SK-N-SH (cell line): ENCODE results near the gene SCARB1. TPM values are rescaled to one million over a fixed set of nuclear protein-coding genes. Genes with fewer than 3 reads are reported as not detected.

Source experiments
- CTCF ChIA-PET: fragments of 300-600, 350-600 bp; formaldehyde crosslinking; extraction: SDS; loops from one replicate; lab custom pipeline; 2021; lab: Yijun Ruan, JAX
- POLR2A ChIA-PET: fragments of 350-600 bp; sonication (Branson Sonifier 250); formaldehyde crosslinking; extraction: SDS; loops from one replicate; lab custom pipeline; 2020; ENCODE audit warnings: antibody characterized with exemption, inconsistent platforms; lab: Yijun Ruan, JAX
- DNase-seq: peaks from one replicate; pipeline ENCODE4 v3.0.0; 2012
- H2AFZ ChIP-seq: fragments of 200-600 bp; sonication (generic); 2 replicates; pipeline ENCODE4 v1.8.1; 2016; ENCODE audit warnings: antibody characterized with exemption, mild to moderate bottlenecking, low read depth
- H3F3A ChIP-seq: fragments of 200-600 bp; sonication (generic); replicated peaks from 2 replicates; pipeline ENCODE3; 2016; ENCODE audit warnings: antibody characterized with exemption, mild to moderate bottlenecking; ENCODE audit not compliant: insufficient read depth
- H3K27ac ChIP-seq, 2 experiments: fragments of 200-500 bp in 1 of 2; fragments of 200-600 bp in 1 of 2; sonication (Bioruptor generic) in 1 of 2; sonication (generic), shearing (Covaris generic) in 1 of 2; 2 replicates each; pipeline versions ENCODE4 v1.5.1 to v1.6.1; 2014 to 2016; ENCODE audit warnings: low read depth in 2 of 2, inconsistent platforms in 1 of 2, low read length in 1 of 2, mild to moderate bottlenecking in 1 of 2, mixed read lengths in 1 of 2
- H3K27me3 ChIP-seq: fragments of 200-600 bp; sonication (generic), shearing (Covaris generic); 2 replicates; pipeline ENCODE4 v1.6.1; 2016; ENCODE audit warnings: mixed run types; ENCODE audit not compliant: insufficient read depth
- H3K36me3 ChIP-seq, 2 experiments: fragments of 200-500 bp in 1 of 2; fragments of 200-600 bp in 1 of 2; sonication (Bioruptor generic) in 1 of 2; sonication (generic) in 1 of 2; replicated peaks in 1 of 2; 2 replicates each; pipeline versions ENCODE3 to v1.5.1; 2014 to 2016; ENCODE audit warnings: low read length in 1 of 2, mild to moderate bottlenecking in 1 of 2; ENCODE audit not compliant: insufficient read depth in 2 of 2, control insufficient read depth in 1 of 2
- H3K4me1 ChIP-seq, 2 experiments: fragments of 200-500 bp in 1 of 2; fragments of 200-600 bp in 1 of 2; sonication (Bioruptor generic) in 1 of 2; sonication (generic), shearing (Covaris generic) in 1 of 2; 2 replicates each; pipeline versions ENCODE4 v1.5.1 to v1.6.1; 2014 to 2016; ENCODE audit warnings: low read depth in 1 of 2, low read length in 1 of 2, mixed run types in 1 of 2; ENCODE audit not compliant: insufficient read depth in 2 of 2, control insufficient read depth in 1 of 2
- H3K4me2 ChIP-seq: fragments of 200-600 bp; sonication (generic), shearing (Covaris generic); 2 replicates; pipeline ENCODE4 v1.6.1; 2017; ENCODE audit warnings: mixed run types
- H3K4me3 ChIP-seq, 2 experiments: fragments of 200-500 bp in 1 of 2; fragments of 200-600 bp in 1 of 2; sonication (Bioruptor generic) in 1 of 2; sonication (generic), shearing (Covaris generic) in 1 of 2; 2 replicates each; pipeline versions ENCODE4 v1.5.1 to v1.8.1; 2014 to 2016; ENCODE audit warnings: low read depth in 2 of 2, inconsistent platforms in 1 of 2, low read length in 1 of 2, mild to moderate bottlenecking in 1 of 2, mixed read lengths in 1 of 2, moderate library complexity in 1 of 2
- H3K79me2 ChIP-seq: fragments of 200-600 bp; sonication (generic); 2 replicates; pipeline ENCODE4 v1.8.1; 2017; ENCODE audit warnings: mild to moderate bottlenecking; ENCODE audit not compliant: insufficient read depth
- H3K9ac ChIP-seq: fragments of 200-600 bp; sonication (generic); 2 replicates; pipeline ENCODE4 v1.6.1; 2017; ENCODE audit warnings: mixed run types
- H3K9me2 ChIP-seq: fragments of 200-600 bp; sonication (generic); 2 replicates; pipeline ENCODE4 v1.6.1; 2017; ENCODE audit warnings: mixed run types
- H3K9me3 ChIP-seq: fragments of 200-600 bp; sonication (generic); 2 replicates; pipeline ENCODE4 v1.6.1; 2017; ENCODE audit warnings: mixed run types, mild to moderate bottlenecking, moderate library complexity
- H4K20me1 ChIP-seq: fragments of 200-600 bp; sonication (generic); 2 replicates; pipeline ENCODE4 v1.6.1; 2017; ENCODE audit warnings: mild to moderate bottlenecking, mixed run types; ENCODE audit not compliant: insufficient read depth
- CHD2 ChIP-seq: fragments of 150-350 bp; IDR thresholded peaks from 2 replicates; pipeline ENCODE4 v1.6.1; 2018; ENCODE audit warnings: low read length; ENCODE audit not compliant: partially characterized antibody
- ELF1 ChIP-seq: IDR thresholded peaks from 2 replicates; pipeline ENCODE4 v1.4.0; 2012
- EZH2phosphoT487 ChIP-seq: fragments of 200-600 bp; sonication (generic); IDR thresholded peaks from 2 replicates; pipeline ENCODE4 v1.6.1; 2017; ENCODE audit warnings: low read depth, mixed run types, mild to moderate bottlenecking, antibody characterized with exemption, moderate library complexity, borderline replicate concordance
- FOSL2 ChIP-seq: IDR thresholded peaks from 2 replicates; pipeline ENCODE4 v1.4.0; 2012; ENCODE audit warnings: low read depth, mild to moderate bottlenecking, moderate library complexity, borderline replicate concordance
- GABPA ChIP-seq: IDR thresholded peaks from 2 replicates; pipeline ENCODE4 v1.4.0; 2012; ENCODE audit warnings: low read depth, mild to moderate bottlenecking
- JUND ChIP-seq: IDR thresholded peaks from 2 replicates; pipeline ENCODE4 v1.4.0; 2012
- MEF2A ChIP-seq: IDR thresholded peaks from 2 replicates; pipeline ENCODE4 v1.4.0; 2012; ENCODE audit warnings: low read depth, borderline replicate concordance
- MXI1 ChIP-seq: IDR thresholded peaks from 2 replicates; pipeline ENCODE4 v1.6.1; 2012; ENCODE audit warnings: mild to moderate bottlenecking, low read depth, low read length, improper control_type of control experiment
- NFIC ChIP-seq: IDR thresholded peaks from 2 replicates; pipeline ENCODE4 v1.4.0; 2012; ENCODE audit warnings: borderline replicate concordance
- RCOR1 ChIP-seq: fragments of 150-350 bp; IDR thresholded peaks from 2 replicates; pipeline ENCODE4 v1.6.1; 2017; ENCODE audit warnings: antibody characterized with exemption, low read length
- RFX5 ChIP-seq: IDR thresholded peaks from 2 replicates; pipeline ENCODE4 v1.6.1; 2012; ENCODE audit warnings: mild to moderate bottlenecking, improper control_type of control experiment, low read length
- RXRA ChIP-seq: IDR thresholded peaks from 2 replicates; pipeline ENCODE4 v1.4.0; 2012; ENCODE audit warnings: low read depth, mild to moderate bottlenecking, borderline replicate concordance
- TAF1 ChIP-seq: IDR thresholded peaks from 2 replicates; pipeline ENCODE4 v1.6.1; 2012; ENCODE audit warnings: low read depth, mild to moderate bottlenecking, low read length, moderate library complexity, borderline replicate concordance
- TCF12 ChIP-seq: IDR thresholded peaks from 2 replicates; pipeline ENCODE4 v1.4.0; 2012
- WGBS: methylation state at CpG from one replicate; pipeline ENCODE4 v1.1.6; 2017; ENCODE audit warnings: low lambda C conversion rate; 5-methylcytosine and 5-hydroxymethylcytosine counted together
- polyA plus RNA-seq, 3 experiments: library from polyadenylated mRNA; depleted of rRNA; stranded (reverse); fragments of >200 nt; gene quantifications; 2 replicates each; pipeline ENCODE4 v1.2.3, GENCODE V29; 2012
- TF ChIP-seq, protein P1 (sequence below): IDR thresholded peaks from 2 replicates; pipeline ENCODE4 v1.6.1; 2012; ENCODE audit warnings: mild to moderate bottlenecking, low read depth, low read length, moderate library complexity
- TF ChIP-seq, protein P2 (sequence below): fragments of 150-350 bp; IDR thresholded peaks from 2 replicates; pipeline ENCODE4 v1.6.1; 2016; ENCODE audit warnings: mild to moderate bottlenecking, low read depth, low read length
- TF ChIP-seq, protein P3 (sequence below): IDR thresholded peaks from 2 replicates; pipeline ENCODE4 v1.4.0; 2012; ENCODE audit warnings: low read depth, borderline replicate concordance
- TF ChIP-seq, protein P4 (sequence below): fragments of 150-350 bp; IDR thresholded peaks from 2 replicates; pipeline ENCODE4 v1.6.1; 2017; ENCODE audit warnings: antibody characterized with exemption, low read length, low read depth, borderline replicate concordance
- TF ChIP-seq, protein P5 (sequence below): IDR thresholded peaks from 2 replicates; pipeline ENCODE4 v1.4.0; 2012; ENCODE audit warnings: low read depth, borderline replicate concordance
- TF ChIP-seq, protein P6 (sequence below): IDR thresholded peaks from 2 replicates; pipeline ENCODE4 v1.4.0; 2012; ENCODE audit warnings: low read depth

The SCARB1 gene
- polyA plus RNA-seq, 1 of the 3 experiments (the other 2 are of a cell fraction), result 33.0 TPM

DNA sequence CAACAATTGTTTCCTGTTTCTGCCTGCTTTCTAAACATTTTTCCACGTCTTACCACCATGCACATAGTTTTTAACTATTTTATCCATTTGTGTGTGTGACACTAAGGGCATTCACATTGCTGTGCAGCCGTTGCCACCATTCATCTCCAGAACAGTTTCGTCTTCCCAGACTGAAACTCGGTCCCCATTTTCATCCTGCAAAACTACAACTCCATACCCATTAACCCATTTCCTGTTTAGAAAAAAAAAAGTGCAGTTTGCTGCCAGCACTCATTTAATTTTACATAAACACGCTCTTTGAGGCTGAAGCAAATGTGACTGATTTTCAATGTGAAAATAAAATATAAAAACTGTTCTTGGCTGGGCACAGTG lies 35.2 kb upstream of the SCARB1 start:
- peaks cover 0 to 6% of the 10 kb centered on the region in 2 experiments; a peak in 1 of 4 replicates for H3K4me1 ChIP-seq
- ChIA-PET POLR2A (no interaction called here), CTCF (interaction anchor here (0.8 to 2.1 kb wide), 2 partner anchors 42 to 57 kb away, joined by 3 to 9 read pairs; no protein-coding TSS in a partner anchor)
- no peaks in the 10 kb centered on the region for H3K79me2 ChIP-seq
- TF ChIP-seq, protein P1, sequence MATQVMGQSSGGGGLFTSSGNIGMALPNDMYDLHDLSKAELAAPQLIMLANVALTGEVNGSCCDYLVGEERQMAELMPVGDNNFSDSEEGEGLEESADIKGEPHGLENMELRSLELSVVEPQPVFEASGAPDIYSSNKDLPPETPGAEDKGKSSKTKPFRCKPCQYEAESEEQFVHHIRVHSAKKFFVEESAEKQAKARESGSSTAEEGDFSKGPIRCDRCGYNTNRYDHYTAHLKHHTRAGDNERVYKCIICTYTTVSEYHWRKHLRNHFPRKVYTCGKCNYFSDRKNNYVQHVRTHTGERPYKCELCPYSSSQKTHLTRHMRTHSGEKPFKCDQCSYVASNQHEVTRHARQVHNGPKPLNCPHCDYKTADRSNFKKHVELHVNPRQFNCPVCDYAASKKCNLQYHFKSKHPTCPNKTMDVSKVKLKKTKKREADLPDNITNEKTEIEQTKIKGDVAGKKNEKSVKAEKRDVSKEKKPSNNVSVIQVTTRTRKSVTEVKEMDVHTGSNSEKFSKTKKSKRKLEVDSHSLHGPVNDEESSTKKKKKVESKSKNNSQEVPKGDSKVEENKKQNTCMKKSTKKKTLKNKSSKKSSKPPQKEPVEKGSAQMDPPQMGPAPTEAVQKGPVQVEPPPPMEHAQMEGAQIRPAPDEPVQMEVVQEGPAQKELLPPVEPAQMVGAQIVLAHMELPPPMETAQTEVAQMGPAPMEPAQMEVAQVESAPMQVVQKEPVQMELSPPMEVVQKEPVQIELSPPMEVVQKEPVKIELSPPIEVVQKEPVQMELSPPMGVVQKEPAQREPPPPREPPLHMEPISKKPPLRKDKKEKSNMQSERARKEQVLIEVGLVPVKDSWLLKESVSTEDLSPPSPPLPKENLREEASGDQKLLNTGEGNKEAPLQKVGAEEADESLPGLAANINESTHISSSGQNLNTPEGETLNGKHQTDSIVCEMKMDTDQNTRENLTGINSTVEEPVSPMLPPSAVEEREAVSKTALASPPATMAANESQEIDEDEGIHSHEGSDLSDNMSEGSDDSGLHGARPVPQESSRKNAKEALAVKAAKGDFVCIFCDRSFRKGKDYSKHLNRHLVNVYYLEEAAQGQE, result no peak
- TF ChIP-seq, protein P2, sequence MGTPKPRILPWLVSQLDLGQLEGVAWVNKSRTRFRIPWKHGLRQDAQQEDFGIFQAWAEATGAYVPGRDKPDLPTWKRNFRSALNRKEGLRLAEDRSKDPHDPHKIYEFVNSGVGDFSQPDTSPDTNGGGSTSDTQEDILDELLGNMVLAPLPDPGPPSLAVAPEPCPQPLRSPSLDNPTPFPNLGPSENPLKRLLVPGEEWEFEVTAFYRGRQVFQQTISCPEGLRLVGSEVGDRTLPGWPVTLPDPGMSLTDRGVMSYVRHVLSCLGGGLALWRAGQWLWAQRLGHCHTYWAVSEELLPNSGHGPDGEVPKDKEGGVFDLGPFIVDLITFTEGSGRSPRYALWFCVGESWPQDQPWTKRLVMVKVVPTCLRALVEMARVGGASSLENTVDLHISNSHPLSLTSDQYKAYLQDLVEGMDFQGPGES, result no peak
- TF ChIP-seq ELF1 (no peak), MXI1 (no peak), RCOR1 (no peak), EZH2phosphoT487 (no peak), GABPA (no peak), JUND (no peak), MEF2A (no peak), RXRA (no peak), TAF1 (no peak), CHD2 (no peak), TCF12 (no peak), NFIC (no peak), RFX5 (no peak), FOSL2 (no peak)
- TF ChIP-seq, protein P3, sequence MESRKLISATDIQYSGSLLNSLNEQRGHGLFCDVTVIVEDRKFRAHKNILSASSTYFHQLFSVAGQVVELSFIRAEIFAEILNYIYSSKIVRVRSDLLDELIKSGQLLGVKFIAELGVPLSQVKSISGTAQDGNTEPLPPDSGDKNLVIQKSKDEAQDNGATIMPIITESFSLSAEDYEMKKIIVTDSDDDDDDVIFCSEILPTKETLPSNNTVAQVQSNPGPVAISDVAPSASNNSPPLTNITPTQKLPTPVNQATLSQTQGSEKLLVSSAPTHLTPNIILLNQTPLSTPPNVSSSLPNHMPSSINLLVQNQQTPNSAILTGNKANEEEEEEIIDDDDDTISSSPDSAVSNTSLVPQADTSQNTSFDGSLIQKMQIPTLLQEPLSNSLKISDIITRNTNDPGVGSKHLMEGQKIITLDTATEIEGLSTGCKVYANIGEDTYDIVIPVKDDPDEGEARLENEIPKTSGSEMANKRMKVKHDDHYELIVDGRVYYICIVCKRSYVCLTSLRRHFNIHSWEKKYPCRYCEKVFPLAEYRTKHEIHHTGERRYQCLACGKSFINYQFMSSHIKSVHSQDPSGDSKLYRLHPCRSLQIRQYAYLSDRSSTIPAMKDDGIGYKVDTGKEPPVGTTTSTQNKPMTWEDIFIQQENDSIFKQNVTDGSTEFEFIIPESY, result no peak
- TF ChIP-seq, protein P4, sequence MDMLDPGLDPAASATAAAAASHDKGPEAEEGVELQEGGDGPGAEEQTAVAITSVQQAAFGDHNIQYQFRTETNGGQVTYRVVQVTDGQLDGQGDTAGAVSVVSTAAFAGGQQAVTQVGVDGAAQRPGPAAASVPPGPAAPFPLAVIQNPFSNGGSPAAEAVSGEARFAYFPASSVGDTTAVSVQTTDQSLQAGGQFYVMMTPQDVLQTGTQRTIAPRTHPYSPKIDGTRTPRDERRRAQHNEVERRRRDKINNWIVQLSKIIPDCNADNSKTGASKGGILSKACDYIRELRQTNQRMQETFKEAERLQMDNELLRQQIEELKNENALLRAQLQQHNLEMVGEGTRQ, result no peak
- TF ChIP-seq, protein P5, sequence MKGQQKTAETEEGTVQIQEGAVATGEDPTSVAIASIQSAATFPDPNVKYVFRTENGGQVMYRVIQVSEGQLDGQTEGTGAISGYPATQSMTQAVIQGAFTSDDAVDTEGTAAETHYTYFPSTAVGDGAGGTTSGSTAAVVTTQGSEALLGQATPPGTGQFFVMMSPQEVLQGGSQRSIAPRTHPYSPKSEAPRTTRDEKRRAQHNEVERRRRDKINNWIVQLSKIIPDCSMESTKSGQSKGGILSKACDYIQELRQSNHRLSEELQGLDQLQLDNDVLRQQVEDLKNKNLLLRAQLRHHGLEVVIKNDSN, result no peak
- TF ChIP-seq, protein P6, sequence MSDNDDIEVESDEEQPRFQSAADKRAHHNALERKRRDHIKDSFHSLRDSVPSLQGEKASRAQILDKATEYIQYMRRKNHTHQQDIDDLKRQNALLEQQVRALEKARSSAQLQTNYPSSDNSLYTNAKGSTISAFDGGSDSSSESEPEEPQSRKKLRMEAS, result no peak
- 66% methylated on average over 5 of the region's 5 CpGs for WGBS
- DNase-seq, result no peak
- no peak overlapping the region for H3K27ac ChIP-seq
- H3K36me3 ChIP-seq, result no peaks in the 10 kb centered on the region
- peak overlapping the region; percentile 35; the same call in 1 of the 2 replicates for H2AFZ ChIP-seq
- H3F3A ChIP-seq, result no peaks in the 10 kb centered on the region
- no peaks in the 10 kb centered on the region for H3K9me2 ChIP-seq
- H3K9me3 ChIP-seq, result no peaks in the 10 kb centered on the region
- H3K27me3 ChIP-seq, result no peaks in the 10 kb centered on the region
- H3K9ac ChIP-seq, result no peak overlapping the region
- H3K4me2 ChIP-seq, result no peak overlapping the region
- H4K20me1 ChIP-seq, result no peaks in the 10 kb centered on the region
- H3K4me3 ChIP-seq, result no peak overlapping the region
